GM21576 (cell line): ENCODE results near the gene PIP5K1A.
"Not testable (repeated sequence)": the region's sequence is repeated elsewhere in the genome, so short reads cannot be mapped to it uniquely, and the experiment has no call there.

Source experiments
- ATAC-seq: cut with Tn5 transposase; IDR thresholded peaks from one replicate; pipeline ENCODE4 v1.9.1; 2021; ENCODE audit warnings: mild to moderate bottlenecking, moderate library complexity; ENCODE audit not compliant: unreplicated experiment

Gene PIP5K1A, protein sequence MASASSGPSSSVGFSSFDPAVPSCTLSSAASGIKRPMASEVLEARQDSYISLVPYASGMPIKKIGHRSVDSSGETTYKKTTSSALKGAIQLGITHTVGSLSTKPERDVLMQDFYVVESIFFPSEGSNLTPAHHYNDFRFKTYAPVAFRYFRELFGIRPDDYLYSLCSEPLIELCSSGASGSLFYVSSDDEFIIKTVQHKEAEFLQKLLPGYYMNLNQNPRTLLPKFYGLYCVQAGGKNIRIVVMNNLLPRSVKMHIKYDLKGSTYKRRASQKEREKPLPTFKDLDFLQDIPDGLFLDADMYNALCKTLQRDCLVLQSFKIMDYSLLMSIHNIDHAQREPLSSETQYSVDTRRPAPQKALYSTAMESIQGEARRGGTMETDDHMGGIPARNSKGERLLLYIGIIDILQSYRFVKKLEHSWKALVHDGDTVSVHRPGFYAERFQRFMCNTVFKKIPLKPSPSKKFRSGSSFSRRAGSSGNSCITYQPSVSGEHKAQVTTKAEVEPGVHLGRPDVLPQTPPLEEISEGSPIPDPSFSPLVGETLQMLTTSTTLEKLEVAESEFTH

DNA sequence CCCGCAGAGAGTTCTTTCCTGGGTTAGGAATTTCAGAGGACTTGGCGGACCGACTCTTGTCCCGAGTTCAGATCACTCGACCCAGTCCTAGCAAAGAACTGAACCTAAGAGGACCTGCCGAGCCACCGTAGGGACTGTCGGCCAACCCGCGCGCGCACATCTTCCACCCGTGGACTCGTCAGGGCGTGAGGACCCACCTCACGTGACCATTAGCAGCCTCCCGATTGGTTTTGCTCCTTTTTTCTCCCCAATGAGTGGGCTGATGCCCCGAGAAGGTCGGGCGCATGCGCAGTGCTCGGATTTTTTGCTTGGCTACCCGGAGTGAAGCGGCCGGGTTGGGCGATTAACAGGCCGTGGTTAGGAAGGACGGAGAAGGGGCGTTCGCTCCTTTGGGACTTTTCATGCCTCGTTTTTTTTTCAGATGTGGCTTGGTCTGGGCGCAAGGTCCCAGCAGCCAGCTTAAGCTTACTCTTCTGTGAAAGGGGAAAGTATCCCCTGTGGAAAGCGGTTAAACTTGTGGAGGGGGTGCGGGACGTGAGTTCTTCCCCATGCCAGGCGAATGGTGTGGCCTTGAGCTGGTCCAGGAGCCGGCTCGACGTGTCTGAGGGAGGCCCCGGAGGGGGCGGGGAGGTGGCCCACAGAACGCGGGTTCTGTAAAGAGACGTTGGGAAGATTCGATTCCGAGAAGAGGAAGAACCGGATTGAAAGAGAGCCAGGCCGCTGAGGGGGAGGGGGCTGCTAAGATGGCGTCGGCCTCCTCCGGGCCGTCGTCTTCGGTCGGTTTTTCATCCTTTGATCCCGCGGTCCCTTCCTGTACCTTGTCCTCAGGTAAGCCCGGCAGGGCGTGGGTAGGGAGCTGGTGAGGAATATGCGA is at the start of gene PIP5K1A:
Gene PIP5K1A, plus strand, starts transcription at position 299 of the 874 bp plus-strand sequence. Its CDS starts 445 bp downstream, at position 744.
- peak; percentile 81 for ATAC-seq

DNA sequence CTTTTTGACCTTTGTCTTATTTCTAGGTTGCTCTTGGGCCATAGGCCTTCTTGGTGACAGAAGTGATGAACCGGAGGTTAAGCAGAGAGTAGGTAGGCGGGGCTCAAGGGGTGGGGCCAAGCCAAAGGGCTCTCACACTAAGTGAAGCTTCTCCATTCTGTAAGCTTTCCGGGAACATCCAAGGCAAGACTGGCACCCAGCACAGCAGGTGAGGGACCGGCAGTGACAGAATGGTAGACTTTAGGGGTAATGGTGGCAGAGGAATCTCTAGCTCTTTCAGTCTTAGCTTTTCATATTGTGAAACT is 41.9 kb upstream of the PIP5K1A start, which contains the start of gene TNFAIP8L2:
Gene TNFAIP8L2, plus strand, starts transcription at position 135 of the 305 bp plus-strand sequence. CDS start 2,049 bp downstream, outside the sequence.
- peak; percentile 73 for ATAC-seq

DNA sequence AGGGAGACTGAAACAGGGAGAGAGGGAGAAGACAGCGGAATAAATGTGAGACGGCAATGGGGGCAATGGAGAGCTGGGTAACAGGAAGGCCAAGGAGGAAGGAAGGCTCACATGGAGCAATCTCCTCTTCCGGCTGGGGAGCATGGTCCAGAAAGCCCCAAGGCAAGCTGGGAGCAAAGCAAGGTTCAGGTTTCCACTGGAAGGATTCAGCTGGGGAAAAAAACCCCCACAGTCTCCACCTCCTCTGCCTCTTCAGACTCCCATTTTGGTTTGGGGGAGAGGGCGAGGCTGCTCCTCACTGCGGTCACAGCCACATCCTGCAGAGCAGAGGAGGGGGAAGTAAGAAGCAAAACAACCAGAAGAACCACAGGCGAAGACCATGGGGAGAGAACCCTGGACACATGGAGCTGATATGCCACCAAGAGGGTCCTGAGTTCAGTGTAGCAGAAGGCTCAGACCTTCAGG is 41.3 kb upstream of the PIP5K1A start:
- no peak for ATAC-seq

DNA sequence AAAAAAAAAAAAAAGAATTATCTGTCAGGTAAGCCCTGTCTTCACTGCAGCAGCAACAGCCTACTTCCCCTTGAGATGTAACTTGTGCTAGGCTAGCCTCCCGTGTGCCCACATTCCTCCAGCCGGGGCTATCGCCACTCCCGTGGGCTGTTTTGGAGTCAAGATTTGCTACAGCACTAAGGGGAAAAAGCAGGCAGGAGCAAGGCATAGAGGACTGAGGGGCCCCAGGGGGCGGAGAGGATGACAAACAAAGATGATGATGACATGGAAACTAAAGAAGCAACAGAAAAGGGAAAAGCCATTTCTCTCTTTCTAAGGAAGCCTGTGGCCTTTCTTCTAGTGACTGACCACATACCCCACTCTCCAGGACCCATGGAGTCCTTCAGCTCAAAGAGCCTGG is 40.0 kb upstream of the PIP5K1A start:
- no peak for ATAC-seq

DNA sequence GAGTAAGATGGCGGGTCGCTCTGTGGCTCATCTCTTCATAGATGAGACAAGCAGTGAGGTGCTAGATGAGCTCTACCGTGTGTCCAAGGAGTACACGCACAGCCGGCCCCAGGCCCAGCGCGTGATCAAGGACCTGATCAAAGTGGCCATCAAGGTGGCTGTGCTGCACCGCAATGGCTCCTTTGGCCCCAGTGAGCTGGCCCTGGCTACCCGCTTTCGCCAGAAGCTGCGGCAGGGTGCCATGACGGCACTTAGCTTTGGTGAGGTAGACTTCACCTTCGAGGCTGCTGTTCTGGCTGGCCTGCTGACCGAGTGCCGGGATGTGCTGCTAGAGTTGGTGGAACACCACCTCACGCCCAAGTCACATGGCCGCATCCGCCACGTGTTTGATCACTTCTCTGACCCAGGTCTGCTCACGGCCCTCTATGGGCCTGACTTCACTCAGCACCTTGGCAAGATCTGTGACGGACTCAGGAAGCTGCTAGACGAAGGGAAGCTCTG is 39.6 kb upstream of the PIP5K1A start:
- ATAC-seq = no peak

DNA sequence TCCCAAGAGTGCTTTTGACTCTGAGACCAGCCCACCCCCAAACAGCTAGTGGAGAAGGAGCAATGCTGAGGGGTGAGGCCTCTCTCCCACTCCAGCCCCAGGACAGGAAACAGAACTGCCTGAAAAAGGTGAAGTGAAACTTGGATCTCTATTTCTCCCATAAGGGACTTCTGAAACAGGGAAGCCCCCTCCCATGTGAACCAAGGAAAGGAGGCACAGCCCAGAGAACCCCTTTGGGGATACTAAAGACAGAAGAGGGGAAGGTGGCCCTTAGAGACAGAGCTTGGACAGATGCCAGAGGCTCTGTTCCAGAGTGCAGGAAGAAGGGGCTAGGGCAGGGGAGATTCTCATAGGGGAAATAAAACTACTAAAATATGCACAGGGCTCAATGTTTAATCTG is 39.0 kb upstream of the PIP5K1A start:
- no peak for ATAC-seq

DNA sequence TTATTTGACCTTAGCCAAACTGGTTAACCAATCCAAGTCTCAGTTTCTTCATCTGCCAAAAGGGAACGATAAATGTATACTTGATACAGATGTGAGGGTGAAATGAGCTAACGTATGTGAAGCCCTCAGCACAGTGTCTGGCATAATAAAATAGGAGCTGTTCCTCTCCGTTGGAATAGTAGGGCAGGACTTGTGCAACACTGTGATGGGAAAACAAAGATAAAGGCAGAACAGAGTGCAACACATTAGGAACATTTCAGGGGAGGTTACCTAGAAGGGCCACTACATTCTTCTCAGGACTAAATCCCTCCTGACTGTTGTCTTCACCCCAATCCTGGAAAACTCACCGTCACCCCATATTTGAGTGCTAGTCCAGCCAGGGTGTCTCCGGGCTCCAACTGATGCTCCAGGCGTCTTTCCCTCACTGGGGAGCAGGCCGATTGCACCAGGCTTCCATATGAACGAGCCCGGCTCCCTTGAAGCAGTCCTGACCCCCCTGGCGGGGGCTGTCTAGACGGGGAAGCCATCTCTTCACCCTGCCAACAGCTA is 33.5 kb upstream of the PIP5K1A start:
- ATAC-seq = no peak

DNA sequence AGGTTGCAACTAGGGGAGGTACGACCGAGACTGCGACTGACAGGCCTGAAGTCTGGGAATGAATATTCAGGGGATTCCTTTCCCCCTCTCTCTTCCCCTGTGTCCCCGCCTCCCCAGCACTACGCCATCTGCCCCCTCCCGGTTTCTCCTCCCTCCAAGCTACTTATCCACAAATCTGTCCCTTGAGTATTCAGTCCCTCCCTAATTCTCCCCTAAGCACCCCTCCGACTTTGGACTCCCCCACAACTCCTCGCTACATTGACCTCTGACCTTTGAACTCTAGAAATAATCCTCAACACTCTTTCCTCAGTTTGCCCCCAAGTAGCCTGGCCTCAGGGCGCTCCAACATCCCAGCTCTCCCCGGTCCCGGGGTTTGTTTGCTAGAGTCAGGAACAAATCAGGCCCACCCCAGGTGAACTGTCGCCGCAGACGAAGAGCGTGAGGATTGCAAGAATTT is 33.0 kb upstream of the PIP5K1A start:
- ATAC-seq = no peak

DNA sequence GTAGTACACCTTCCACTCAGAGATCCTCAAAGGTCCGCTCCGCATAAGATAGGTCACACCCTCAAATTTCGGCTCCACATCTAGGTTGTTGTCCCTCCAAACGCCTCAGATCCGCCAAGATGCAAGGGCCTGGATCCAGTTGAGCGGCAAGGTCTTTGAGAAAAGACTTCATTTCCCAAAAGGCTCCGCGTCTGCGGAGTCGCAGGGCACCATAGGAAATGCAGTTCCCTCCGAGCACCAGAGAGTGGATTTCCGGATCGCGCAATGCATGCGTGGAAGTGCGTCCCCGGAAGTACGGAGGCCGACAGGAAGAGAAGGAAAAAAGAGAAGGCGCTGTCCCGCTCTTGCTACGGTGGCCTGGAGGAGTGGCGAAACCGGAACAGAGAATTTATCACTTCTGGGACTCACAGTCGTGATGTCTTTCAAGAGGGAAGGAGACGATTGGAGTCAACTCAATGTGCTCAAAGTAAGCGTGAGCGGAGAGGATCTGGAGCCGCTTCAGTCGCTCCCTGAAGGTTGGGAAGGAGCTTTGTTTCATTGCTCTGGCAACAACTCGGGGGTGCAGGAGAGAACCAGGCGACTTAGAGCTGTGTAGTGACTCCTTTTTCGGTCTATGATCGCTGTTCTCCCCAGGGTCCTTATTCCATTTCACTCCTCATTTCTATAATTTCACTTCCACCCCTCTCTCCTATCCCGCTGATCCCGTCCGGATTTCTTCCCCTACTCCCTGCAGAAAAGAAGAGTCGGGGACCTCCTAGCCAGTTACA is 32.4 kb upstream of the PIP5K1A start, which contains the start of the genes LYSMD1 and SCNM1:
Gene LYSMD1, minus strand, starts transcription at position 165 of the 767 bp plus-strand sequence. CDS start 644 bp downstream, outside the sequence.
Gene SCNM1, plus strand, starts transcription at position 407 of the 767 bp plus-strand sequence. Its CDS starts 9 bp downstream, at position 416.
- peak; percentile 81 for ATAC-seq

DNA sequence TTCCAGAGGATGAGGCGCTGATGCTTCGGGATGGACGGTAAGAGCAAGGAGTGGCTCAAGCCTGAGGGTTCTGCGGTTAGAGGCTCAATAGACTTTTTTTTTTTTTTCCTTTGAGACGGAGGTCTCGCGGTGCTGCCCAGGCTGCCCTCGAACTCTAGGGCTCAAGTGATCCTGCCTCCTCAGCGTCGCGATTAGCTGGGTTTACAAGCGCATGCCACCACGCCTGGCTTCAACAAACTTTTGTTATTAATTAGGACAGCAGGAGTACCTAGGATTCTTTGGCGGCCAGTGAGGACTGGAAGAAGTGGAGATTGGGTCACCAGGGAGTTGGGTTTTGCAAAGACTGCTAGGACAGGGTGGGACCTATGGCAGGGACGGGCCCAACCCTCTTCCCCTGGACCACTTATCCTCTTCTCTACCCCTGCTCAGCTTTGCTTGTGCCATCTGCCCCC is 31.8 kb upstream of the PIP5K1A start:
- no peak for ATAC-seq

DNA sequence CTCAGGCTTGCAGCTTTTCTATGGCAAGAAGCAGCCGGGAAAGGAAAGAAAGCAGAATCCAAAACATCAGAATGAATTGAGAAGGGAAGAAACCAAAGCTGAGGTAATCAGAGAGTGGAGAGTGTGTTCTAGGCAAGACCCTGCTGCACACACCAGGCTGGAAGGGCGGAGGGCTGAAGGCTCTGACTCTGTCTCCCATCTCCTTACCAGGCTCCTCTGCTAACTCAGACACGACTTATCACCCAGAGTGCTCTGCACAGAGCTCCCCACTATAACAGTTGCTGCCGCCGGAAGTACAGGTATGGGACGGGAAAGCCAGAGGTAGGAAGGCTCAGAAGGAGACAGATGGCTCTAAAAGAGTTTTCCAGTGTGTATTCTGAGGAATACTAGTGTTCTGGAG is 31.2 kb upstream of the PIP5K1A start:
- ATAC-seq = no peak

DNA sequence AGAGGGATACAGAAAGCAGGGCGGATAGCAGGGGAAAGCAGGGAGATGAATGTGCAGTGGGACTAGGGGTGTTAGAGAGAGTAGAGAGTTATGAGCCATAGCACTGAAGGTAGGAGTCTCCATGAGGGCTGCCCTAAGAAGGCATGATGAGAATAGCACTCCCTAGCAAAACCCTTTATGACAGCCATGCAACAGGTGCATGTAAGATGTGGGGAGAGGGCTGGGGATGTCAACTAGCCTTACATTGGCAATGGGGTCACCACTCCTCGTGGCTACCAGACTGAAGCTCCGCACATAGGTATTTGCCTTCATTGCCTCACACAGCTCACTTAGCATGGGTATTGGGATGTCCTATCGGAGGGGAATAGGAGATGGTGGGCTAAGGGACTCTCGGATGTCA is 27.2 kb upstream of the PIP5K1A start:
- no peak for ATAC-seq

DNA sequence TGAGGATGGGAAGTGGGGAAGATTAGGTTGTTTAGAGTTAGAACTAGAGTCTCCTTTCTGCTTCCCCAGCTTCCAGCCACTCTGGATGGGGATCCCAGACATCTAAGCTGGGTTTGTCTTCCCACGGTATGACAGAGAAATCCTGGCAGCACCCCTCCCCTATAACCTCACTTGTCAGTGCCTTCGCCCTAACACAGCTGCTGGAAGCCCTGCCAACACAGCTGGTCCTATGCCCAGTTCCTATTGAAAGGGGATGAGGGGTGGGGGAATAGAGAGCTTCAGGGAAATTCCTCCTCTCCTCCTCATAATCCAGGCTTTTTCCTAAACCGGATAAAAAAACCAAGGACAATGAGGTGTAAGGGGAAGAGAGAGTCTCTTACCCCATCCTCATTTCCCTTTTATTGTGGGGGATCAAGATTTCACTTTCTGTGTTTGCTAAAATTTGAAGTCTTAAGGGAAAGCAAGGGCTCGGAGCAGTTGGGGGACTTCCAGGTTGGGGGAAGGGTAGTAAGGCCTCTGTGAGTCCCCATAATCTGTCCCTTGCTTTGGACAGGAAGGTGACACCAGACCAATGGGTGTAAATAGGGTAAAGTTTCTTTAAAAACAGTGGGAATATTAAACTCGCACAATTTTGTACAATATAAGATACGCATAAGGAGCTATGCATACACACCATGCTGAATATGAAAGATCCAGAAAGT is 23.2 kb upstream of the PIP5K1A start:
- ATAC-seq = no peak

DNA sequence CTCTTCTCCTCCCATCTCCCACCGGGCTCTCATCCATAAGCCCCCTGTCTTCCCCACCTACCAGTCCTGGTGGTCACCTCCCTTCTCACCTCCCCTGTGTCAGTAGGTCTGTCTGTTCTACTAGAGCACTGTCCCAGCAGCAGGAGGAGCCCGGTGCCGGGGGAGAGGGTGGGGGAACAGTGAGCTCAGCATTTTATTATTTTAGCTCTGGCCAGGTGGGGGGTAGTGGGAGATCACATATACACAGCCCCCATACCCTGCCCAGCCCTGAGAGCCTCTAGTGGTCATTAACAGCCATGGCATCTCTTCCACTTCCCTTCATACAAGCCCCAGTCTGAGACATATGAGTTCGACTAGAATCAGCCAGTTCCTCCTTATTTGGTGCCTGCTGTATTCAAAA is 22.5 kb upstream of the PIP5K1A start, which contains the start of gene TMOD4:
Gene TMOD4, minus strand, starts transcription at position 119 of the 400 bp plus-strand sequence. CDS start 1,106 bp downstream, outside the sequence.
- ATAC-seq = no peak

DNA sequence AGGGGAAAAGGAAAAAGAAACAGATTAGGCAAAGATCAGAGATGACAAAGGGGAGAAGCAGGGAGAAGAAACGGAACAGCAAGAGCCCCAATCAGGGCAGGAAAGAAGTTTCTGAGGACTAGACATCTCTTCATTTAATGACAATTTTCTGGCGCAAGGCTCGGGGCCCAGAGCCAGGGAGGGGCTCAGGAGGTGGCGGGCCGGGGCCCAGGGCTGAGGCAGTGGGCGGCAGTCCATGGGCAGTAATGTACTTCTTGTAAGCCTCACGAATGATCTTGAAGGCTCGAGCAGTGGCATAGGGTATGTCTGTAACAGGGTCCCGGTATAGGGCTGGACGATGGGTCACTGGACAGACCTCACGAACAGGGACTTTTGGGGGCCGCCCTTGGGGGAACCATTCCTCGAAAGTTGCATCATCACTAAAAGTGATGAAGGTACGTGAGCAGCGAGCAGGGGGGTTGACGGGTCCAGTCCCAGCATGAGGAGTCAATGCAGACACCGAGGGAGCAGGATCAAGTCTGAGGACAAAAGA is 21.8 kb upstream of the PIP5K1A start:
- ATAC-seq = no peak

DNA sequence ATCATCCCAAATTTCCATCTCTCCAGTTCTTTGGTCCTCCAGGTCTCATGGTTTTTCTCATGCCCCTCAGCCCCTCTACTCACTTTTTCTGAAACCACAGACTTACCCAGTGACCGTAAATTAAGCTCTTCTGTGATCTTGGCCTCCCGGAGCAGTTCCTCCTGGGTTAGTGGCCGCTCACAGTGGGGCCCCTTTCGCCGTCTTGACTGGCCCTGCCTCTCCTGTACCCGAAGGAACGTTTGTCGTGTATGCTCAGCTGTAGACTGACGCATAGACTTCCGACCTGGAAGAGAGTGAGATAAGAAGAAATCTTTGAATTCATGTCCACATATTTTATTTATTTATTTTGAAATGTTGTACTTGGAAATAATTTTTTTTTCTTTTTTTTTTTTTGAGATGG is 14.1 kb upstream of the PIP5K1A start:
- no peak for ATAC-seq

DNA sequence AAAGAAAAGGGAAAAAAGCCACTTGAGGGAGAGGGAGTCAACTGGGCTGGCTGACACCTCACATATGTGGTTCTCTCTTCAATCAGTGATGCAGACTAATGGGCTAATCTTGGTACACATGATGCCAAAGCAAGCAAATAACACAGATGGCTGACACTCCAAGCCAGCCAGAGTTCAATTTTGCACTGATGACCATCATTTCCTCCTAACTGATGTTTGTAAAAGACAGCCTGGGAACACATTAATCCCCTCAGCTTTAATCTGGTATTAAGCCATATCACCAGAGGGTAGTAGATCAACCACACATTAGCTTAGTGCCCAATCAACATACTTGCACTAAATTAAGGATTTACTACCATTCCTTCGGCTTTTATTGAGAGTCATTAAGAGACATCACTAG is 11.1 kb upstream of the PIP5K1A start:
- ATAC-seq = no peak

DNA sequence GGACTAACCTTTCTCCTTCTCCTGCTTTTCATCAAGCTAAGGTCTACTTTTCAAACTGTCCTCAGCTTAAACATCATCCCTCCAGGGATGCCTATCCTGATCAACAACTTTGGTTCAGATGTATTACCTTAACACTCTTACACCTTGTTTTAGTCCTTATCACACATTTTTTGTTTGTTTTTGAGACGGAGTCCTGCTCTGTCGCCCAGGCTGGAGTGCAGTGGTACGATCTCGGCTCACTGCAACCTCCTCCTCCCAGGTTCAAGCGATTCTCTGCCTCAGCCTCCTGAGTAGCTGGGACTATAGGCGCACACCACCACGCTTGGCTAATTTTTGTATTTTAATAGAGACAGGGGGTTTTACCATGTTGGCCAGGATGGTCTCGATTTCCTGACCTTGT is 9.7 kb upstream of the PIP5K1A start:
- not testable (repeated sequence) for ATAC-seq
